Brain microvascular endothelial cell (primary cell): ENCODE results near the gene CYB5R3.

Experiments
- DNase-seq: peaks from one replicate; pipeline ENCODE4 v3.0.0-alpha.2; 2020
- H3K27ac ChIP-seq: fragments of 250-450 bp; sonication (Bioruptor Pico); 2 replicates; pipeline ENCODE4 v1.5.1; 2020; ENCODE audit warnings: mild to moderate bottlenecking, moderate library complexity
- H3K27me3 ChIP-seq: fragments of 250-450 bp; sonication (Bioruptor Pico); replicated peaks from 2 replicates; pipeline ENCODE4 v1.5.1; 2020; ENCODE audit warnings: mild to moderate bottlenecking
- H3K36me3 ChIP-seq: fragments of 250-450 bp; sonication (Bioruptor Pico); replicated peaks from 2 replicates; pipeline ENCODE4 v1.5.1; 2020; ENCODE audit warnings: mild to moderate bottlenecking
- H3K4me3 ChIP-seq: 2 replicates; pipeline ENCODE4 v1.5.1; 2011; ENCODE audit warnings: low read depth, mild to moderate bottlenecking, control low read depth, low read length, moderate library complexity
- CTCF ChIP-seq: IDR thresholded peaks from 2 replicates; pipeline ENCODE4 v1.5.1; 2011; ENCODE audit warnings: low read depth, mild to moderate bottlenecking, moderate library complexity, low read length, control low read depth, inconsistent platforms; ENCODE audit errors: missing control alignments
- in situ Hi-C: cut with HindIII; loops from 2 replicates; pipeline ENCODE4 v1.10.0; 2017; ENCODE audit warnings: low sequenced_read_pairs, low pct_ligation_motif_present

CYB5R3 gene

GRCh38 chr22:42632096-42632495, 17.1 kb downstream of the CYB5R3 start:
- H3K27ac ChIP-seq, result no peak overlapping the region
- in situ Hi-C loops, result loop anchor here (25.0 kb wide), 1 partner anchor 180 kb away; no protein-coding TSS in a partner anchor
- peaks cover 55% of the 10 kb centered on the region for H3K36me3 ChIP-seq
- H3K4me3 ChIP-seq, result no peak overlapping the region
- no peak for DNase-seq
- no peaks in the 10 kb centered on the region for H3K27me3 ChIP-seq
- peak; percentile 70 for TF ChIP-seq CTCF

GRCh38 chr22:42630901-42631602, 18.1 kb downstream of the CYB5R3 start:
- DNase-seq, result no peak

GRCh38 chr22:42630211-42630610, 19.0 kb downstream of the CYB5R3 start:
- no peak overlapping the region for H3K27ac ChIP-seq
- H3K27me3 ChIP-seq, result no peaks in the 10 kb centered on the region
- peaks cover 72% of the 10 kb centered on the region for H3K36me3 ChIP-seq
- DNase-seq, result no peak
- in situ Hi-C loops, result loop anchor here (25.0 kb wide), 1 partner anchor 182 kb away; no protein-coding TSS in a partner anchor
- H3K4me3 ChIP-seq, result no peak overlapping the region
- TF ChIP-seq CTCF, result no peak

More at GRCh38 chr22:42630901-42631602, 18.1 kb downstream of the CYB5R3 start:
- no peaks in the 10 kb centered on the region for H3K27me3 ChIP-seq
- H3K27ac ChIP-seq, result peak overlapping the region; percentile 40
- no peak overlapping the region for H3K4me3 ChIP-seq
- in situ Hi-C loops, result loop anchor here (25.0 kb wide), 1 partner anchor 181 kb away; no protein-coding TSS in a partner anchor
- TF ChIP-seq CTCF, result no peak
- H3K36me3 ChIP-seq, result peaks cover 65% of the 10 kb centered on the region

GRCh38 chr22:42627981-42628380, 21.2 kb downstream of the CYB5R3 start:
- Histone ChIP-seq H3K27ac (no peak overlapping the region), H3K4me3 (no peak overlapping the region), H3K27me3 (no peaks in the 10 kb centered on the region), H3K36me3 (peaks cover 70% of the 10 kb centered on the region)
- DNase-seq, result no peak
- no peak for TF ChIP-seq CTCF
- in situ Hi-C loops, result loop anchor here (25.0 kb wide), 1 partner anchor 184 kb away; no protein-coding TSS in a partner anchor

GRCh38 chr22:42626951-42627625, 22.1 kb downstream of the CYB5R3 start:
- Histone ChIP-seq H3K27ac (no peak overlapping the region), H3K36me3 (peaks cover 70% of the 10 kb centered on the region), H3K4me3 (no peak overlapping the region), H3K27me3 (no peaks in the 10 kb centered on the region)
- no peak for DNase-seq
- in situ Hi-C loops, result loop anchor here (25.0 kb wide), 1 partner anchor 185 kb away; no protein-coding TSS in a partner anchor
- TF ChIP-seq CTCF, result no peak
